ENCODE measurements around the gene CCN2. TPM values are rescaled to one million over a fixed set of nuclear protein-coding genes. Genes with fewer than 3 reads are reported as not detected.
"Not testable (repeated sequence)": the region's sequence is repeated elsewhere in the genome, so short reads cannot be mapped to it uniquely, and the experiment has no call there.

Gene CCN2
- total RNA-seq, 2 donors from 2014 or later: not detected

DNA sequence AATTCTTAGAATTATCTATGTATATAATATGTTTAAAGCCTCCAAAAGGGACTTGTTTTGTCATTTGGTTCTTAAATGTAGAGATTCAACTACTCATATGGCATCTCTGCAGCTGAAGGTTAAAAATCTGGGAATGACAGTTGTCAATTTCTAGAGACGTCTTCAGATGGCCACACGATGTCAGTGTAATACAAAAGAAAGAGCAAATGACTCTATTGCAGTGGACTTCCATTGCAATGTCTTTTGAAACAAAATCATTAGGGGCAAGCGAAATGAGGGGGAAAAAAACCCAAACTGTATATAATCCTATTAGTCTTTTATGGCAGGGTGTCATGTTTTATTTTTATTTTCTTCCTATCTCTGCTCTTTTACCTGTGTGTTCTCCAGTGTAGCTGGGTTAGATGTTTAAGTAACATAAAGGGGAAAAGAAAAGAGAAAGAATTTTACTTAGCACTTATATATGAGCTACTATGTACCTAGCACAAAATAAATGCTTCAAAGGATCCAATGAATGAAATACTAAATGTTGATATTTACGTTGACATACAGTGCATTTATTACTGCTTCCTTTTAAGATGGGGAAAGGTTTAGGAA lies 26.2 kb downstream of the CCN2 start:
- ATAC-seq (no peak), DNase-seq (ENCODE audit: low spot score in 2 of 2) (no peak)
- H3K36me3 Mint-ChIP-seq: peaks cover 0 to 6% of the 10 kb centered on the region in 2 donors
- H3K9me3 Mint-ChIP-seq: peaks cover 0 to 5% of the 10 kb centered on the region in 2 donors
- no peak overlapping the region for H3K27ac Mint-ChIP-seq

DNA sequence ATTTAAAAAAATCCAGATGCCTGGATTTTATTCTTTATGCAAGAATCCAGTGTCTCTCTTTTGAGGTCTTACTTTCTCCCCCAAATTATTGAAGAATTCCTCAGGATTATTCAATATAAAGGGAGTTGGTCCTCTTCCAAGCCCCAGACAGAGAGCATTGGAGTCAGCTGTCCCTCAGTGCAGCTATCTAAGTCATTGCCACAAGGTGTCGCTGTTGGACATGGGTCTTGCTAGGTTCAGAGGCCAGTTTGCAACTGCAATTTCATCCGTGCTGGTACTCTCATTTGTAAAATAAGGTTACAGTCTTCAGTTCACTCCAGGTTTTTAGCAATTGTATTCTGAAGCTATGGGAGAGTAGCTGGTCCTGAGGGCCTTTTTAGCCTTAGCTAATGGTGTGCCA lies 27.8 kb downstream of the CCN2 start:
- H3K9me3 Mint-ChIP-seq: peaks cover 0 to 5% of the 10 kb centered on the region in 2 donors
- no peak overlapping the region for H3K27ac Mint-ChIP-seq
- H3K36me3 Mint-ChIP-seq: peaks cover 0 to 6% of the 10 kb centered on the region in 2 donors
- DNase-seq (ENCODE audit: low spot score in 2 of 2) (peak in 1 of 2 donors; percentile 66), ATAC-seq (peak; percentile 56 to 73)

DNA sequence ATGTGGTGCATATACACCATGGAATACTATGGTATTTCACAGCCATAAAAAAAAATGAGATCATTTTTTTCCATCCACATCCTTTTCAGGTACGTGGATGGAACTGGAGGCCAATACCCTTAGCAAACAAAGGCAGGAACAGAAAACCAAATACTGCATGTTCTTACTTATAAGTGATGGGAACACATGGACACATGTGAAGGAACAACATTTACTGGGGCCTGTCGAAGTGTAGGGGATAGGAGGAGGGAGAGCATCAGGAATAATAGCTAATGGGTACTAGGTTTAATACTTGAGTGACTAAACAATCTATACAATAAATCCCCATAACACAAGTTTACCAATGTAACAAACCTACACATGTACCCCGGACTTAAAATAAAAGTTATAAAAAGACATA lies 30.5 kb downstream of the CCN2 start:
- H3K9me3 Mint-ChIP-seq: peaks cover 5 to 9% of the 10 kb centered on the region in 2 donors
- H3K27ac Mint-ChIP-seq: no peak overlapping the region
- DNase-seq (ENCODE audit: low spot score in 2 of 2) (no peak), ATAC-seq (no peak)
- peaks cover 6 to 8% of the 10 kb centered on the region in 2 donors for H3K36me3 Mint-ChIP-seq

DNA sequence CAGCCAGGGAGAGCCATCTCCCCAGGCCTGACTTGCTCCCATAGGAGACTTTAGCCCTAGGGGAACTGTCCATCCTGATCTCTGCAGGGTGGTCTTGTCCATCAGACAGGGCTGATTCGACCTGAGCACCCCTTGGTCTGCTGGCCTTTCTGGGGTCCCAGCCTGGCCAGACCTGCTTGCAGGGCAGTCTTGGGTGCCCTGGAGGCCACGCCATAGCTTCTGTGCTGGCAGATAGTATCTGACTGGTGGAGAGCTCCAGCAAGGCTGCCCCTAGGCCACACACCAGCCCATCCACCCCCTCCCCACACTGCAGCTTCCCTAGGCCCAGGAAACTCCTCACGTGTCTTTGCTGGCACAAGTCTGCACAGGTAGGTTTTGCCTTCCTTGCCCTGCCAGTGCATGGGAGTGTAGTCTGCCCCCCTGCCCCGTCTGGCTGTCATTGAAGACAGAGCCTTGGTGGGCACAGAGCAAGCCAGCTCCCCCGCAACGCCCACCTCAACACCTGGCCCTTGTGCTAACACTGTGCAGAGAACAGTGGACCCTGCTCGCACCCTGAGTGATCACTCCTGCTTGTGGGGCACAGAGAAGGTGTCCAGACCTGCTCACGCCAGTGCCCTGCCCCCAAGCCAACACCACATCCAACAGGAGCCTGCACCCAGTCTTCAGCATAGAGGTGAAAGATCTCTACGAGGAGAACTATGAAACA lies 32.4 kb downstream of the CCN2 start:
- ATAC-seq: no peak
- Mint-ChIP-seq H3K9me3 (peaks cover 5 to 9% of the 10 kb centered on the region in 2 donors), H3K36me3 (peaks cover 2 to 8% of the 10 kb centered on the region in 2 donors), H3K27ac (no peak overlapping the region)
- DNase-seq (ENCODE audit: low spot score in 2 of 2): no peak

DNA sequence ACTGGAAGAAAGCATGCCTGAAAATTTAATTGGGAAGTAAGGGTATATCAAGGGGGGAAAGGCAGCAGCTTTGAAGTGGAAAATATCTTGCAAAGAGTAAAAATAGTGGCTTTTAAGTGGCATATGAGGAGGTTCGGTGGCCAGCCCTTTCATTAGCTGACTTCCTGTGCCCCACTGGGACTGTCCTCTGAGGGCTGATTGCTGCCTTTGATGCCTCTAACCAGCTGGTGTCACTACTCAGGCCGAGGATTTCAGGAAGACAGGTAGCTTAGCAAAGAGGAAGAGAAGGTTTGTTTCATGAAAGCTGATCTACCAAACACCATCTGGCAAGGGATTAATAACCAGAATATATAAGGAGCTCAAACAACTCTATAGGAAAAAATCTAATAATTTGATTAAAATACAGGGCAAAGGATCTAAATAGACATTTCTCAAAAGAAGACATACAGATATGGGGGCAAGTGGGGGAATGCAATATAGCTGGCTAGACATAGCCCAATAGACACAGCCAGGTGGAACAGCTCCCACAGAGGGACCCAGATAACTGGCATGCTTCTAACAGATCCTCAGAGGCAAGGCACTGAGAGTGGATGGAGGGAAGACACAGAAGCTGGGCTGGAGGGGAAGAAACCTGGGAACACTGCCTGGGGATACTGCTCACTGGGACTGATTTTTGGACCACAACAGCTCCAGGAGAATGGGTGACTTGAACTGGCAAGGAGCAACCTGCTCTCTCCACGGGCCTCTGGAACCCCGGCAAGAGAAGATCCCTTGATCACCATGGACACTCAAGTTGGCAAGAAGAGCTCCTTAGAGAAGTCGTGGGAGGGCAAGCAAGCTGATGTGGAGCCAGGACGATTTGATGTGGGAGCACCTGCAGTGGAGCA lies 33.2 kb downstream of the CCN2 start:
- Mint-ChIP-seq H3K36me3 (peaks cover 0 to 8% of the 10 kb centered on the region in 2 donors), H3K9me3 (peaks cover 5 to 9% of the 10 kb centered on the region in 2 donors)

DNA sequence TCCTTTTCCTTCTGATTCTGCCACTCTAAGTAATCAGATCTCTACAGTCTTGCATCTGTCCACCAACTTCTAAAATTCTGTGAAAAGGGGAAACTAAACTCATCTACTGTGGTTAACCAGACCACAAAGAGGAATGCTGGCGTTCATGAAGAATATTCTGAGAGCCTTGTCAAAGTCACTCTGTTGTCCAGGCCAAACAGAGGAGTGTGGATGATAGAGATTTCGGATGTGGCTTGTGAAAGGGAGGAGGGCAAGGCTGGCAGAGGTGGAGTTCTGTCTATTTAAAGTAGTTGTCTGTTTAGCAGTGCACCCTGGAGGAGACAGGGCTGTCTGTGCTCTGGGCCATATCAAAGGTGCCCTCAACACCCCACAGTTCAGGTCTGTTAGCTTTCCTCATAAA lies 33.9 kb downstream of the CCN2 start:
- DNase-seq (ENCODE audit: low spot score in 2 of 2) (no peak), ATAC-seq (peak in 1 of 2 donors; percentile 28)
- peak overlapping the region in 1 of 2 donors; percentile 9 for H3K27ac Mint-ChIP-seq
- H3K36me3 Mint-ChIP-seq: peaks cover 0 to 8% of the 10 kb centered on the region in 2 donors
- H3K9me3 Mint-ChIP-seq: peaks cover 5 to 9% of the 10 kb centered on the region in 2 donors

More for the DNA sequence above, 33.2 kb downstream of the CCN2 start:
- H3K27ac Mint-ChIP-seq: peak overlapping the region in 1 of 2 donors; percentile 9
- no peak for DNase-seq (ENCODE audit: low spot score in 2 of 2)
- ATAC-seq: no peak

DNA sequence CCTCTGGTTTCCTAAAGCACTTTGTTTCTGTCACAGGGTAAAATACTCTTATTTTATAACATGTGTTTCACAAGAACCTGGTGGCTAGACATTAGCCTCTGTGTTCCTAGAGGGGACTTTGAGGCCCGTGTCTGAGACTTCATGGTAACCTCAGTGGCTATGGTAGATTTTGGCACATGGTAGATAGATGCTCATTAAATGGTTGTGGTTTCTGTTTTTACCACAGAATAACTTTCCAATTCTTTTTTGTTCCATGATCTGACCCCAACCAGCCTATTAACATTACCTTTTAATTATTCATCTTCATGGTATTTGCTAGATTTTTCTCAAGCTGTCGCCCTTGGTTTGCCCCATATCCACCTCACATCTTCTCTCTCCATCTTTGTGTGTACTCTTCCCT lies 34.3 kb downstream of the CCN2 start:
- H3K36me3 Mint-ChIP-seq: peaks cover 0 to 8% of the 10 kb centered on the region in 2 donors
- peaks cover 5 to 9% of the 10 kb centered on the region in 2 donors for H3K9me3 Mint-ChIP-seq
- H3K27ac Mint-ChIP-seq: peak overlapping the region in 1 of 2 donors; percentile 9
- DNase-seq (ENCODE audit: low spot score in 2 of 2): no peak
- no peak for ATAC-seq

DNA sequence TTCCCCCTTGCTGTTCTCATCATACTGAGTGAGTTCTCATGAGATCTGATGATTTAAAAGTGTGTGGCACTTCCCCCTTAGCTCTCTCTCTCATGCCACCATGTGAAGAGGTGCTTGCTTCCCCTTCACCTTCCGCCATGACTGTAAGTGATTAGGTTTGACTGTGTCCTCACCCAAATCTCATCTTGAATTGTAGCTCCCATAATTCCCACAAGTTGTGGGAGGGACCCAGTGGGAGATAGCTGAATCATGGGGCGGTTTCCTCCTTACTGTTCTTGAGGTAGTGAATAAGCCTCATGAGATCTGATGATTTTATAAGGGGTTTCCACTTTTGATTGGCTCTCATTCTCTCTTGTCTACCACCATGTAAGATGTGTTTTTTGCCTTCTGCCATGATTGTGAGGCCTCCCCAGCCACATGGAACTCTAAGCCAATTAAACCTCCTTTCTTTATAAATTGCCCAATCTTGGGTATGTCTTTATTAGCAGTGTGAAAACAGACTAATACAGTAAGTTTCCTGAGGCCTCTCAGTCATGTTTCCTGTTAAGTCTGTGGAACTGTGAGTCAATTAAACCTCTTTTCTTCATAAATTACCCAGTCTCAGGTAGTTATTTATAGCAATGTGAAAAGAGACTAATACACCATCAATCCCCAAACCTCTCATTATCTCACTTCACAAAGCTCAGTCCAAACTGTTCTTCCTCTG lies 34.9 kb downstream of the CCN2 start:
- not testable (repeated sequence) for DNase-seq (ENCODE audit: low spot score in 2 of 2); H3K9me3 Mint-ChIP-seq; H3K36me3 Mint-ChIP-seq; ATAC-seq; H3K27ac Mint-ChIP-seq

DNA sequence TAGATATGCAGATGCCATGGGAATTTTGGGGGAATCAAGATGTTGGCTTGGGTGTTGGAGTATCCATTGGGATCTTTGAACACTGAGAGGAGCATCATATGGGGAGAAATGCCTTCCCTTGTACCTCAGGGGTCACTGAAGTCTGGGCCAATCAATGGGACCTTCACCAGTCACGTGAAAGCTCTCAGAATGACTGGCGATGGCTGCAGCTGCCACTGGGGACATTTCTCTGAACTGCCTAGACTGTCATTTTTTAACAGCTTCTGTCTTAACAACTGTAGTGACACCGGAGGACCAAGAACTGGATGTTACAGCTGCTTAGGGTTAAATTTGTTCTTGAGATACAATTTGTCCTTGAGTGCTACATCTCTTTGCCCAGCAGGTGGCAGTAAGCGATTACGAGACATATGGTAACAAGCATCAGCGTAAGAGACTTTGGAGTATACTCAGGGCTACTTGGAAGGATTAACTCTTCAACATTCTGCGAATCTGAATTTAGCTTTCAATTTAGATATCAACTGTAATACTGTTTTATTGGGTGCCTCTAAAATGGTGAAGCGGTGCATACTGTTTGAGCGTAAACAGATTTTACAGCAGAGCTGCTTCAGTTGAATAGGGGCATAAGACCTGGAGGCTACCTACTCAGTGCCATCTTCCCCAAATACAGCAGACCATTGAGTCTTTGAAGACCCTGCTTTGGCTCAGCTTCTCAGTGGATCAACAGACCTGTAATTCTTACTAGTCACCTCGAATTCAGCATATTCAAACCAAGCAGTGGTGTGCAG lies 36.0 kb downstream of the CCN2 start:
- H3K27ac Mint-ChIP-seq: no peak overlapping the region
- peak in 1 of 2 donors; percentile 51 for DNase-seq (ENCODE audit: low spot score in 2 of 2)
- H3K9me3 Mint-ChIP-seq: peaks cover 0 to 9% of the 10 kb centered on the region in 2 donors
- ATAC-seq: peak; percentile 43 to 60
- H3K36me3 Mint-ChIP-seq: peaks cover 0 to 8% of the 10 kb centered on the region in 2 donors

DNA sequence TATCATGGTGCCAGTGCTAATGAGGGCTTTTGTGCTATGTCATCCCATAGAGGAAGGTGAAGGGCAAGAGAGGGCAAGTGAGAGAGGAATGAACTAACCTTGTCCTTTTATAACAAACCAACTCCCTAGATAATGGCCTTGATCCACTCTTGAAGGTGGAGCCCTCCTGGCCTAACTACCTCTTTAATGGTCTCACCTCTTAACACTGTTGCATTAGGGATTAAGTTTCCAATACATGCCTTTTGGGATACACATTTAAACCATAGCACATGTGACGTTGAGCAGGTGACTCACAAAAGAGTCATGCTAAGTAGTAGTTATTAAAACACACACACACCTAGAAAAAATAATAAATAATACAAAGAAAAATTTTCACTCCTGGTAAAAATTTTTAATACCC lies 36.9 kb downstream of the CCN2 start:
- ATAC-seq: no peak
- peaks cover 0 to 9% of the 10 kb centered on the region in 2 donors for H3K9me3 Mint-ChIP-seq
- H3K36me3 Mint-ChIP-seq: peaks cover 0 to 8% of the 10 kb centered on the region in 2 donors

DNA sequence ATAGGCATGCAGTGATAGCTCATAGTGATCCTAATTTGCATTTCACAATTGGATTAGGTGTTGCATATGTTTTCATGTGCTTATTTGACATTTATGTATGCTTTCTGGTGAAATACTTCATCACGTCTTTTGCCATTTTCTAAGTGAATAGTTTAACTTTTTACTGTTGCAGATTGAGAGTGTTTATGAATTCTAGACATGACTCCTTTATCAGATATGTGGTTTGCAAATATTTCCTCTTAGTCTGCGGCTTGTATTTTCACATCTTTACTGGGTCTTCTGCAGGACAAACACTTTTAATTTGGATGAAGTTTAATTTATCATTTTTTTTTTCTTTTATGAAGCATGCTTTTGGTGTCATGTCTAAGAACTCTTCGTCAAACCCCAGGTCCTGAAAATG lies 39.2 kb downstream of the CCN2 start:
- H3K36me3 Mint-ChIP-seq: peaks cover 0 to 8% of the 10 kb centered on the region in 2 donors
- H3K9me3 Mint-ChIP-seq: peaks cover 0 to 9% of the 10 kb centered on the region in 2 donors
- DNase-seq (ENCODE audit: low spot score in 2 of 2): no peak
- H3K27ac Mint-ChIP-seq: no peak overlapping the region
- ATAC-seq: no peak

More for the DNA sequence above, 36.9 kb downstream of the CCN2 start:
- DNase-seq (ENCODE audit: low spot score in 2 of 2): no peak
- no peak overlapping the region for H3K27ac Mint-ChIP-seq

DNA sequence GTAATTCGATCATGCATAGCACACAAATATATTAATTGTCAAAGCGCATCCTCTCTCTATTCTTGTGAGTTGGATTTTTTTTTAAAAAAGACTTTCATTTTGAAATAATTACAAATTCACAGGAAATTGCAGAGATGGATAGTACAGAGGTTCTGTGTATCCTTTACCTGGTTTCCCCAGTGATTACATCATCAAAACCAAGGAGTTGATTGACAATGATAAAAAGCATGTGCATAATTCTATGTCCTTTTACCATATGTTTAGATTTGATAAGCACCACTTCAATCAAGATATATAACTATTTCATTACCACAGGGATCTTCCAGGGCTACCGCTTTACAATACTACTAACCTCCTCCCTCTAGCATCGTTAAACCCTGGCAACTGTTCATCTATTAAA lies 40.2 kb downstream of the CCN2 start:
- Mint-ChIP-seq H3K27ac (no peak overlapping the region), H3K36me3 (peaks cover 0 to 2% of the 10 kb centered on the region in 2 donors), H3K9me3 (peaks cover 0 to 2% of the 10 kb centered on the region in 2 donors)
- ATAC-seq (no peak), DNase-seq (ENCODE audit: low spot score in 2 of 2) (no peak)

DNA sequence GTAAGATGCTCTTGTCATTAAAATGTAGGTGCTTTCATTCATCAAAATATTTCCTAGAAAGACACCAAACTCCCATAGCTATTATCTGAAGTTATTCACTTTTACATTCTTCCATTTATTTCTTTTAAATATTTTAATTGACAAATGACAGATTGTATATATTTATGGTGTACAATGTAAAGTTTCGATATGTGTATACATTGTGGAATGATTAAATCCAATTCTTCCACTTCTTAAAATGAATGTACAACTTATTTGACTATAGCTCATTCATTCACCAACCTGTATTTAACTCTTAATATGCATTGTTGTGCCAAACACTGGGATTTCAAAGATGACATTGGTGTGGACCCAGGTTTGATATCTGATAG lies 41.0 kb downstream of the CCN2 start:
- Mint-ChIP-seq H3K36me3 (no peaks in the 10 kb centered on the region), H3K27ac (no peak overlapping the region), H3K9me3 (no peaks in the 10 kb centered on the region)
- DNase-seq (ENCODE audit: low spot score in 2 of 2) (no peak), ATAC-seq (peak in 1 of 2 donors; percentile 47)

DNA sequence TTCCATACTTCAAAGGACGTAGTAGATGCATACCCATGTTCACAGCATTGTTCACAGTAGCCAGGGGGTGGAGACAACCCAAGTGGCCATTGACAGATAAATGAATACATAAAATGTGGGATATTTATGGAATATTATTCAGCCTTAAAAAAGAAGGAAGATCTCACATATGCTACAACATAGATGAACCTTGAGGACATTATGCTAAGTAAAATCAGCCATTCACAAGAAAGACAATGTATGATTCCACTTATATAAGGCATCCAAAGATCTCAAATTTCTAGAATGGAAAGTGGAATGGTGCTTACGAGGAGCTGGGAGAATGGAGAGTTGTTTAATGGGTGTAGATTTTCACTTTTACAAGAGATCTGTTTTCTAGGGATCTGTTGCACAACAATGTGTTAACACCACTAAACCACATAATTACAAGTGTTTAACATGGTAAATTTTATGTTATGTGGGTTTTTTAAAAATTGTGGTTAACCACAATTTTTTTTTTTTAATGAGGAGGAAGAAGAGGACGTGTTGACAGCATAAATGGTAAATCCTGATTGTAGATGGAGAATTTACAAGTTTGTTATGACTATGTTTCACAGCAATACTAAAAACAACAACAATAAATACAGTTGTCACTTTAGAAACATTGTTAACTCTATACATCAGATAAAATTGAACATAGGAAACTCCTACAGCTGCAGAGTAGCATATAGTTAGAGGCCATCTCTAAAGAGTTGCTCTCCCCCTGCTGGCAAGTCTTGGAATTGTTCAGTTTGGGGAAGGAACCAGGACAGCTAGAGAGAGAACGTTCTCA lies 41.6 kb downstream of the CCN2 start:
- peak; percentile 71 to 88 for ATAC-seq
- peak in 1 of 2 donors; percentile 82 for DNase-seq (ENCODE audit: low spot score in 2 of 2)
- H3K9me3 Mint-ChIP-seq: no peaks in the 10 kb centered on the region
- no peaks in the 10 kb centered on the region for H3K36me3 Mint-ChIP-seq
- H3K27ac Mint-ChIP-seq: no peak overlapping the region

DNA sequence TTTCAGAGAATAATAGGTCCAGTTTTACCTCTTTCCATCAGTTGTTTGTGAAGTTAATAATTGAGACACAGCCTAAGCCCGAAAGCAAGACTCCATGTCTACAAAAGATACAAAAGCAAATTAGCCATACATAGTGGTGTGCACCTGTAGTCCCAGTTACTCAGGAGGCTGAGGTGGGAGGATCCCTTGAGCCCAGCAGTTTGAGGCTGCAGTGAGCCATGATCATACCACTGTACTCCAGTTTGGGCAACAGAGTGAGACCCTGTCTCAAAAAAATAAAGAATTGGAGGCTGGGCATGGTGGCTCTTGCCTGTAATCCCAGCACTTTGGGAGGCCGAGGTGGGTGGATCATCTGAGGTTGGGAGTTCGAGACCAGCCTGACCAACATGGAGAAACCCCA lies 42.4 kb downstream of the CCN2 start:
- ATAC-seq; H3K9me3 Mint-ChIP-seq; DNase-seq (ENCODE audit: low spot score in 2 of 2); H3K27ac Mint-ChIP-seq; H3K36me3 Mint-ChIP-seq: not testable (repeated sequence)
